Kidney epithelial cell (primary cell): ENCODE measurements around the gene TLE5. TPM values are rescaled to one million over a fixed set of nuclear protein-coding genes. Genes with fewer than 3 reads are reported as not detected.

Source experiments
- DNase-seq: peaks from one replicate; pipeline ENCODE4 v3.0.0-alpha.2; 2010; ENCODE audit warnings: low read depth
- H3K27me3 ChIP-seq: 2 replicates; pipeline ENCODE4 v1.6.0; 2011; ENCODE audit warnings: low read length; ENCODE audit not compliant: control insufficient read depth, insufficient read depth
- H3K36me3 ChIP-seq: 2 replicates; pipeline ENCODE4 v1.5.1; 2011; ENCODE audit warnings: low read length; ENCODE audit not compliant: control insufficient read depth, insufficient read depth
- H3K4me3 ChIP-seq: 2 replicates; pipeline ENCODE4 v1.5.1; 2011; ENCODE audit warnings: low read depth, mild to moderate bottlenecking, control low read depth, low read length
- CTCF ChIP-seq: IDR thresholded peaks from 2 replicates; pipeline ENCODE4 v1.5.1; 2011; ENCODE audit warnings: mild to moderate bottlenecking, moderate library complexity, low read length, control low read depth, inconsistent platforms; ENCODE audit not compliant: insufficient read depth, poor library complexity, severe bottlenecking
- total RNA-seq: library from RNA; depleted of rRNA; stranded (reverse); fragments of >200 nt; gene quantifications from 2 replicates; pipeline ENCODE4 v1.2.3, GENCODE V29; 2015

Gene TLE5
- total RNA-seq, 1 donor from 2014 or later, result 353 TPM

GRCh38 chr19:3107658-3108057 is 45.4 kb upstream of the TLE5 start:
- no peak for DNase-seq
- no peaks in the 10 kb centered on the region for H3K27me3 ChIP-seq
- H3K4me3 ChIP-seq, result no peak overlapping the region
- no peak for TF ChIP-seq CTCF
- no peaks in the 10 kb centered on the region for H3K36me3 ChIP-seq

DNA sequence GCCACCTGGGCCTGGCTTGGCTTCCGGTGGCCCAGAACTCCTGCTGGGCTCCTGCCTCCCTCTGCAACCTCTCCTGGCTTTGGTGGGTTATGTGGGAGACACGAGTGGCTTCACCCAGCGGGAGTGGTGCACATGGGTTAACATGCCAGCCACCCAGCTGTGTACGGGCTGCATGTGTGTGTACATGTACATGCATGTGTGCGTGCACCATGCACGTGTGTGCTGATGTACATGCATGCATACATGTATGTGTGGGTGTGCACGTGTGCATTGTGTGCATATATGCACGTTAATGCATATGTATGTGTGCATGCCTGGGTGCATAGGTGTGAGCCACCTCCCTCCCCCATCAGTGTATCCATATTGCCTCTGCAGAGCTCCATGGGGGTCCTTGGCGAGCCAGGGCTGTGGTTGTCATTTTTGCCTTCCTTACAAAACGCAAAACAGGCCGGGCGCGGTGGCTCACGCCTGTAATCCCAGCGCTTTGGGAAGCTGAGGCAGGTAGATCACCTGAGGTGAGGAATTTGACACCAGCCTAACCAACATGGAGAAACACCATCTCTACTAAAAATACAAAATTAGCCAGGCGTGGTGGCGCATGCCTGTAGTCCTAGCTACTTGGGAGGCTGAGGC is 44.3 kb upstream of the TLE5 start:
- H3K27me3 ChIP-seq, result no peaks in the 10 kb centered on the region
- no peak overlapping the region for H3K4me3 ChIP-seq
- DNase-seq, result no peak
- no peaks in the 10 kb centered on the region for H3K36me3 ChIP-seq
- TF ChIP-seq CTCF, result no peak

DNA sequence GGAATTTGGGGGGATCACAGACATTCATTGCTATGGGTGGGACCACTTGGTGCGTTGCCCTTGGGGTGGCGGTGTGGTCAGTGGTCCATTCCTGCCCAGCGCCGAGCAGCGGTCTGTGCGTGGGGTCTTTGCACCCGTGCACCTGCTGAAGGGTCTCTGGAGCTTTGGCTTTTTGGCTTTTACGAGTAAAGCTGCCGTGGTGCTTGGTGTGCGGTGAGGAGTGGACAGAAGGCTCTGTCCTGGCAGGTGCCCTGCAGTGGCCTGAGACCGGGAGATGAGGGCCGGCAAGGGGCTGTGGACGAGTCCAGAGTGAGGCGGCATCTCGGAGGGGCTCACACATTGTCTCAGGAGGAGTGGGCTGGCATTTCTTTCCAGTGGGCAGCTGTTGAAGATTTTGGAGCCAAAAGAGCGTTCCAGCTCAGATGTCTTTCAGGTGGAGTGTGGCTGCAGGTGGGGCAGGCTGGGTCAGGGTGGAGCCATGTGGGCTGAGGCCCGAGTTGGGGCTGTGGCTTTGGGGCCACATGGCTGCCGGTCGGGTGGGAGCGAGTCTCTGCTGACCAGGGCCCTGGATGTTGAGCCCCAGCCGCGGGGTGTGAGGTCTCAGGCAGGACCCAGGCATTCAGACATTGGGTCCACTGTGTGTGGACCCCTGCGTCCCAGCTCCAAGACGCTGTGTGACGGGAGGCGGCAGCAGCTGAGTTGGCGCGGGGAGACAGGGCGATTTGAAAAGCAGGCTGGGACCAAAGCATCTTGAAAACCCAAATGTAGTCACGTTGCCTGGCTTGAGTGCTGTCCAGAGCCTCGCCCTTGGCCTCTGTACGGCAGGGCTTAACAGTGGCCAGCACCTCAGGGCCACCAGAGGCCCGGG is 43.6 kb upstream of the TLE5 start:
- Histone ChIP-seq H3K27me3 (no peaks in the 10 kb centered on the region), H3K36me3 (no peaks in the 10 kb centered on the region), H3K4me3 (no peak overlapping the region)
- no peak for DNase-seq
- TF ChIP-seq CTCF, result no peak

DNA sequence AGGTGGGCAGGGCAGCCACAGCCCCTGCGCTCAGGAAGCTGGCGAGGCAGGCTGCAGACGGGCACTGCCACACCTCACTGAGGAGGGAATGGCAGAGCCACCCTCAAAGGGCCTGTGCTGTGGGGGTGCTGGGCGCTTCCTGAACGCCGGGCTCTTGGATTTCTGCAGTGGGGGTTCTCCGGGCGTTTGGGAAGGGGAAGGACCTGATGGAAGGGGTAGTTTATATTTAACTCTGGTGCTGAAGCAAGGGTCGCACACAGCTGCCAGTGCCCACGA is 42.4 kb upstream of the TLE5 start:
- H3K36me3 ChIP-seq, result no peaks in the 10 kb centered on the region
- TF ChIP-seq CTCF, result no peak
- no peaks in the 10 kb centered on the region for H3K27me3 ChIP-seq
- DNase-seq, result no peak
- H3K4me3 ChIP-seq, result no peak overlapping the region

DNA sequence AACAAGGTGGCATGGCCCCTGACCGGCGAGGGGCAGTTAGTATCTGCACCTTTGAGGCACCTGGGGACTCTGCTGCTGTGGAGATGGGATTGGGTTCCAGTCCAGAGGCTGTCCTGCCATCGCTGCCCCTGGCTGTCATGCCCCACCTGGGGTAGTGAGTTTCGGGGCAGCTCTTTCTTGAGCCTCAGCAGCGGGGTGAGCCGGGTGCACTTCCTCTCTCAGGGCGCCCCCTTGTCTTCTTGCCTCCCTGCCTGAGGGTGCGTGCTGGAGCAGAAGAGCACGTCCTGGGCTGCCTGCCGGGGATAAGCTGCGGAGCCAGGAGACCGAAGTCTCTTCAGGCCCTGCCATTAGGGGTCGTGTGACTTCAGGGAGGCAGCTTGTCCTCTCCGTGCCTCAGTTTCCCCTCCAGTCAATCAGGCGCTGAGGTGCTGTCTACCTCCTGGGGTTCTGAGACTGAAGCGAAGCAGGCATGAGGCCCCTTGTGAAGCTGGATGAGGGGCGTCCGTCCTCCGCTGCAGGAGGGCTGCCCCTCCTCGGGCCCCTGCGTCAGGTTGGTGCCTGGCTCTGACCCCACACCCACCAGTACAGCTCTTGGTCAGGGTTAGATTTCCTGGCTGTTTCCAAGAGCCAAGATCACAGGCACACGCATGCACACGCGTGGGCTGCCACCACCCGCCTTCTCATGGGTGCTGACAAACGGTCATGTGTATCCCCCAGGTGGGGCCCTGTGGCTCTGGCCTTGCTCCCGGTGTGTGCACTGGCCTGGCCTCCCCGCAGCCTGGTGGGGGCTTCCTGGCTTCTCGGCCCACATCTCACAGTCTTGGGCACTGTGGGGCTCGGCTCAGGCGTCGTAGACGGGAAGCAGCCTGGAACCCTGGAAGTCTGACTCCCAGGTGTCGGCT is 40.2 kb upstream of the TLE5 start:
- DNase-seq, result no peak
- Histone ChIP-seq H3K4me3 (no peak overlapping the region), H3K36me3 (no peaks in the 10 kb centered on the region), H3K27me3 (no peaks in the 10 kb centered on the region)
- TF ChIP-seq CTCF, result no peak
